ES-I3 (cell line): Measurements from ENCODE around the gene APBB2.
"Not testable (repeated sequence)": the region's sequence is repeated elsewhere in the genome, so short reads cannot be mapped to it uniquely, and the experiment has no call there.

Source experiments
- H3K36me3 ChIP-seq: 2 replicates; pipeline ENCODE4 v1.6.1; 2013; ENCODE audit warnings: mild to moderate bottlenecking, low read length, control low read depth, moderate library complexity; ENCODE audit not compliant: insufficient read depth
- H3K4me1 ChIP-seq: 2 replicates; pipeline ENCODE4 v1.6.1; 2013; ENCODE audit warnings: mild to moderate bottlenecking, control low read depth, low read length; ENCODE audit not compliant: insufficient read depth
- H3K9ac ChIP-seq: 2 replicates; pipeline ENCODE4 v1.6.1; 2013; ENCODE audit warnings: low read depth, mild to moderate bottlenecking, low read length, moderate library complexity
- H3K9me3 ChIP-seq: 2 replicates; pipeline ENCODE4 v1.6.1; 2013; ENCODE audit warnings: mild to moderate bottlenecking, low read length, moderate library complexity; ENCODE audit not compliant: control insufficient read depth, insufficient read depth

APBB2 gene

GRCh38 chr4:41000356-41000755 lies 214.0 kb downstream of the APBB2 start:
- Histone ChIP-seq H3K36me3 (no peaks in the 10 kb centered on the region), H3K9ac (no peak overlapping the region), H3K9me3 (no peaks in the 10 kb centered on the region), H3K4me1 (peaks cover 14% of the 10 kb centered on the region)

DNA sequence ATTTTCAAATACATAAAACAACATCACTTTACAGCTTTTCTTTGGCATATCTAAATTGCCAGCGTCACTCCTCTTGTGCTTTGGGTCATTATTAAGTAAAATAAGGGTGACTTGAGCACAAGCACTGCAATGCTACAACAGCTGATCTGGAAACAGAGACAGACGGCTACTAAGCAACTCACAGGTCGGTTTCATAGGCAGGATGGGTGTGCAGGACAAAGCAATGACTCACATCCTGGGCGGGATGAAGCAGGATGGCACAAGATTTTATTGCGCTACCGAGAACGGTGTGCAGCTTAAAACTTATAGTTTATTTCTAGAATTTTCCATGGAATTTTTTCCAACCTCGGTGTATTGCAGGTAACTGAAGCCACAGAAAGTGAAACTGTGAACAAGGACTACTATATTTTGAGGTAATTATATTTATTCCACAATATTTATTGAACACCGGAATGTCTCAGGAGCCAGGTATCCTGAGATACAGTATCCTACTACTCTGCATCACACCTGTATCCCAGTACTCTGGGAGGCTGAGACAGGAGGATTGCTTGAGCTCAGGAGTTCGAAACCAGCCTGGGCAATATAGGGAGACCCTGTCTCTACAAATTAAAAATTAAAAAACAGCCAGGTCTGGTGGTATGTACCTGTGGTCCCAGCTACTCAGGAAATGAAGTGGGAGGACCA lies 215.5 kb downstream of the APBB2 start:
- peaks cover 14% of the 10 kb centered on the region for H3K4me1 ChIP-seq
- no peaks in the 10 kb centered on the region for H3K36me3 ChIP-seq
- no peak overlapping the region for H3K9ac ChIP-seq
- no peaks in the 10 kb centered on the region for H3K9me3 ChIP-seq

GRCh38 chr4:40995850-40996249 lies 218.5 kb downstream of the APBB2 start:
- Histone ChIP-seq H3K9me3 (no peaks in the 10 kb centered on the region), H3K4me1 (peaks cover 14% of the 10 kb centered on the region), H3K36me3 (no peaks in the 10 kb centered on the region), H3K9ac (no peak overlapping the region)

DNA sequence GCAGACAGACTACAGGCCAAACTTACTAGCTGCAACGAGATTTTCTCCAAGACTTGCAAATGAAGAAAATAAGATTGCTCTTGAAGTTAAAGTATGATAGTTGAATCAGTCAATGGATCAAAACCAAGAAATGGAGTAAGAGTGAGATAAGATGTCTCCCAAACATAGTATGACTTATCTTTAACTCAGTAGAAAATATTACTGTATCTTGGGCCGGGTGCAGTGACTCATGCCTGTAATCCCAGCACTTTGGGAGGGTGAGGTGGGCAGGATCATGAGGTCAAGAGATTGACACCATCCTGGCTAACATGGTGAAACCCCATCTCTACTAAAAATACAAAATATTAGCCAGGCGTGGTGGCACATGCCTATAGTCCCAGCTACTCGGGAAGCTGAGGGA lies 220.0 kb downstream of the APBB2 start:
- H3K36me3 ChIP-seq, H3K9ac ChIP-seq, H3K9me3 ChIP-seq: not testable (repeated sequence)
- peaks cover 14% of the 10 kb centered on the region for H3K4me1 ChIP-seq

- H3K36me3 ChIP-seq, H3K9me3 ChIP-seq, H3K4me1 ChIP-seq, H3K9ac ChIP-seq: not testable (repeated sequence)
Observed at GRCh38 chr4:40993296-40993693, 221.0 kb downstream of the APBB2 start.

- no peaks in the 10 kb centered on the region for H3K9me3 ChIP-seq
- 0 out of 2 replicates have a peak, but pooled peaks cover under 1% of the 10 kb centered on the region for H3K4me1 ChIP-seq
- no peaks in the 10 kb centered on the region for H3K36me3 ChIP-seq
- H3K9ac ChIP-seq = no peak overlapping the region
Observed at GRCh38 chr4:40992472-40993295, 221.7 kb downstream of the APBB2 start.

GRCh38 chr4:40991908-40992307 lies 222.4 kb downstream of the APBB2 start:
- Histone ChIP-seq H3K4me1 (no peaks in the 10 kb centered on the region), H3K9ac (no peak overlapping the region), H3K9me3 (no peaks in the 10 kb centered on the region), H3K36me3 (no peaks in the 10 kb centered on the region)

DNA sequence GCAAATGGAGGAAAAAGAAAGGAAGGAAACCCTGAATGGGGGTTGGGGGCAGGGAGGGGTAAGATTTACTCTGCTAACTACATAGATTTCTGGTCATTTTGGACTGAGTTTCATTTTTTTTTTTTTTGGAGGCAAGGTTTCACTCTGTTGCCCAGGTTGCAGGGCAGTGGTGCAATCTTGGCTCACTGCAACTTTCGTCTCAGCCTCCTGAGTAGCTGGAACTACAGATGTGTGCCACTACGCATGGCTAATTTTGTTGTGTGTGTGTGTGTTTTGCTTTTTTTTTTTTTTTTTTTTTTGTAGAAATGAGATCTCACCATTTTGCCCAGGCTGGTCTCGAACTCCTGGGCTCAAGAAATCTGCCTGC lies 223.5 kb downstream of the APBB2 start:
- no peak overlapping the region for H3K9ac ChIP-seq
- H3K4me1 ChIP-seq = no peaks in the 10 kb centered on the region
- no peaks in the 10 kb centered on the region for H3K9me3 ChIP-seq
- no peaks in the 10 kb centered on the region for H3K36me3 ChIP-seq

DNA sequence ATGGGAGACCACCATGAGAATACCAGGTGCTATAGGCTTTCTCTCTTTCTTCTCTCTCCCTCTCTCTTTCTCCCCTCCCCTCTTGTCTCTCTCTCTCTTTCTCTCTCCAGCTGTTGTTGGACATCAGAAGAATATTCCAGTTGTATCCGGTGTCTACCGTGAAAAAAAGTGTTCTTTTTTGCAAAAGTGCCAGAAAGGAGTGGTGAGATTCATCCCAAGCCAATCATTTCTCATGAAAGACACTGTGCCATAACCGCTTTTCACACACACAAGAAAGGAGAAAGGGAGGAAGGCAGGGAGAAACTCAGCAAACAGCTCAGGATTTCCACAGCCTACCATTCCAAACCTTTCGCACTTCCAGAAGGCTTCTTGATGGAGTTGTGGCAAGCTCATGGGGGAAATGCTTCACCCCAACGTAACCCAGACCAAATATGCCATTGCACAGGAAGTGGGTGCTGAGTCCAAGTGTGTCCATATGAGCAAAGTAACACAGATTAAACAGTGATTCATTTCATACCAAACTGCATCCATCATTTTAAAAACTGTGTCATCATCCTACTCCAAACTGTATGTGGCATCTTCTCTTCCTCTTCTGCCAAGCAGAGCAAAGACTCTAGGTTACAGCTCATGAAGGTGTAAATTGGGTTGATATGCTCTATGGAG lies 224.0 kb downstream of the APBB2 start:
- Histone ChIP-seq H3K9ac (no peak overlapping the region), H3K36me3 (no peaks in the 10 kb centered on the region), H3K4me1 (no peaks in the 10 kb centered on the region), H3K9me3 (no peaks in the 10 kb centered on the region)

GRCh38 chr4:40987151-40987550 lies 227.2 kb downstream of the APBB2 start:
- Histone ChIP-seq H3K4me1 (no peaks in the 10 kb centered on the region), H3K9ac (no peak overlapping the region), H3K9me3 (no peaks in the 10 kb centered on the region), H3K36me3 (no peaks in the 10 kb centered on the region)

DNA sequence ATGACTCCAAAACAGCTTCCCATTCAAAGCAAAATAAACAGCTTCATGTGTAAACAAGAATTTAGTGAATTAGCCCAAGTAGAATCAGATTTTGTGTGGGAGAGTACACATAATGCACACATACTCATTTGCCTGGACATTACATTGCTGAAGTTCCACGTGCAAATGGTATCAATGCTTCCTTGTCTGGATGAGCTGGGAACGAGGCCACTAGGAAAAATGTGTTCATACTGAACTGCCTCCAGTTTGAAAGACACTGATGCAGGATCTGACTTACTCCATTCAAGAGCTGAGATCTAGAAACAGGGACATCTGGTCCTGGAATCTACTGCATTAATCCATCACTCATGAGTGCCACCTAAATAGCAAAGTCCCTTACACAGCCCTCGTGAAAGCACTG lies 228.0 kb downstream of the APBB2 start:
- Histone ChIP-seq H3K4me1 (no peaks in the 10 kb centered on the region), H3K9ac (no peak overlapping the region), H3K9me3 (no peaks in the 10 kb centered on the region), H3K36me3 (no peaks in the 10 kb centered on the region)

- H3K9me3 ChIP-seq = no peaks in the 10 kb centered on the region
- no peaks in the 10 kb centered on the region for H3K36me3 ChIP-seq
- H3K4me1 ChIP-seq = no peaks in the 10 kb centered on the region
- H3K9ac ChIP-seq = no peak overlapping the region
Observed at GRCh38 chr4:40984051-40984450, 230.3 kb downstream of the APBB2 start.

DNA sequence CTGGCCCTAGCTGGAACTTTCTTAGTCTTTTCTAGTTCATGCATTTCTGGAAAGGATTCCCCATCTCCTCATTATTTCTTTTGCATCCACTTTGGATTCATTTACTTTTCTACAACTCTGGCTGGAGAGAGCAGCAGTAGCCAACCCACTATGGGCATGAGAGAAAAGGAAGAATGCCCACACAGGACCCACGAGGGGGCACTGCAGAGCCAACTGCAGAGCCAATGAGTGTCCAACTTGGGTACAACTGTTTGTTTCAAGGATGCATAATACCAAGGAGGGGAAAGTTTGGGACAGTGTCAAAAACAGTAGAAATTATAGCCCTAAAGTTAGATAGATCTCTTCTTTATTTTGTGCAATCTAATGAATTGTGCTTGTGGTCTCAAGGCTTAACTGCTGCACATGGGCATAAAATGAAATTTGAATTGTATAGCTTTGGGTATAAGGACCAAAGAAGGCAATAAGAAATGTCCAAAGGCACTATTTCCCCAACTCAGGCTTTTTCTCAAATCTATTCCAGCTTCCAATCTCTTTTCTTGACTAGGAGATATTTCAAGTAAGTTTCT lies 233.9 kb downstream of the APBB2 start:
- no peaks in the 10 kb centered on the region for H3K9me3 ChIP-seq

GRCh38 chr4:40978548-40978947 lies 235.8 kb downstream of the APBB2 start:
- Histone ChIP-seq H3K4me1 (no peaks in the 10 kb centered on the region), H3K36me3 (no peaks in the 10 kb centered on the region), H3K9ac (no peak overlapping the region), H3K9me3 (no peaks in the 10 kb centered on the region)

More for the DNA sequence above, 233.9 kb downstream of the APBB2 start:
- no peaks in the 10 kb centered on the region for H3K36me3 ChIP-seq
- no peaks in the 10 kb centered on the region for H3K4me1 ChIP-seq
- no peak overlapping the region for H3K9ac ChIP-seq
